K562 (cell line): Measurements from ENCODE around the gene HERC5. TPM values are rescaled to one million over a fixed set of nuclear protein-coding genes. Genes with fewer than 3 reads are reported as not detected.
A peak's percentile ranks its signal among the peaks of the same experiment; 100 is the strongest.

Experiments used
- ATAC-seq: fragments of 200-7000 bp; cut with Tn5 transposase; 3 replicates; pipeline ENCODE4 v1.9.1; 2020; ENCODE audit warnings: moderate library complexity
- BruUV-seq: library from RNA; stranded (reverse); fragments of 400-500 nt; replicated peaks from 2 replicates; lab custom pipeline; 2021; lab: Mats Ljungman, UMichigan
- CTCF ChIA-PET: fragments of 300-600 bp; formaldehyde crosslinking; extraction: SDS; loops from one replicate; lab custom pipeline; 2021; ENCODE audit warnings: low intra/inter-chr PET ratio; lab: Yijun Ruan, JAX
- POLR2A ChIA-PET: fragments of 300-600, 350-650 bp; sonication (Branson Sonifier 250); formaldehyde crosslinking; extraction: SDS; loops from one replicate; lab custom pipeline; 2021; ENCODE audit warnings: antibody characterized with exemption, inconsistent platforms; lab: Yijun Ruan, JAX
- DNase-seq, 4 experiments: peaks; one replicate each; pipeline versions ENCODE4 v3.0.0 to v3.0.0-alpha.2; 2011 to 2018; ENCODE audit warnings: low spot score in 3 of 4, mixed read lengths in 3 of 4; ENCODE audit errors: extremely low read depth in 1 of 4
- FAIRE-seq: peaks from 2 replicates; lab custom pipeline; 2011; peaks lifted over from hg19 to GRCh38; lab: Jason Lieb, UNC
- H2AFZ ChIP-seq: 2 replicates; pipeline ENCODE4 v1.6.0; 2011; ENCODE audit warnings: low read depth, low read length, control low read depth, inconsistent platforms
- H3K27ac ChIP-seq: fragments of 200-600 bp; 3 replicates; pipeline ENCODE4 v1.8.0; 2011; ENCODE audit warnings: low read depth, mild to moderate bottlenecking, control low read depth, inconsistent platforms, low read length, moderate library complexity, mixed read lengths; ENCODE audit errors: extremely low read depth
- H3K27me3 ChIP-seq, 2 experiments: fragments of 300-600 bp in 1 of 2; 2 replicates in 1 of 2; 3 replicates in 1 of 2; pipeline versions ENCODE4 v1.6.0 to v1.8.0; 2011; ENCODE audit warnings: inconsistent platforms in 2 of 2, low read length in 2 of 2, mild to moderate bottlenecking in 1 of 2, mixed read lengths in 1 of 2, moderate library complexity in 1 of 2; ENCODE audit not compliant: control insufficient read depth in 2 of 2, insufficient read depth in 2 of 2
- H3K36me3 ChIP-seq: fragments of 300-600 bp; 3 replicates; pipeline ENCODE4 v1.8.0; 2011; ENCODE audit warnings: mild to moderate bottlenecking, low read length, inconsistent platforms; ENCODE audit not compliant: control insufficient read depth, insufficient read depth
- H3K4me1 ChIP-seq, 2 experiments: fragments of 200-600 bp in 1 of 2; replicated peaks in 1 of 2; 2 replicates in 1 of 2; 3 replicates in 1 of 2; pipeline versions ENCODE4 v1.5.1 to v1.8.0; 2011; ENCODE audit warnings: inconsistent platforms in 2 of 2, low read length in 2 of 2, mild to moderate bottlenecking in 1 of 2, mixed read lengths in 1 of 2, moderate library complexity in 1 of 2; ENCODE audit not compliant: control insufficient read depth in 2 of 2, insufficient read depth in 2 of 2
- H3K4me2 ChIP-seq: 2 replicates; pipeline ENCODE4 v1.6.1; 2011; ENCODE audit warnings: low read length, control low read depth, inconsistent platforms, mixed read lengths; ENCODE audit not compliant: insufficient read depth
- H3K4me3 ChIP-seq: fragments of 200-600 bp; sonication (generic), shearing (Covaris generic); 2 replicates; pipeline ENCODE4 v1.5.1; 2016; ENCODE audit warnings: control low read depth, inconsistent platforms
- H3K79me2 ChIP-seq: fragments of 200-600 bp; 3 replicates; pipeline ENCODE4 v1.8.0; 2011; ENCODE audit warnings: low read length, inconsistent platforms; ENCODE audit not compliant: control insufficient read depth, insufficient read depth
- H3K9ac ChIP-seq, 2 experiments: 2 replicates each; pipeline versions ENCODE4 v1.6.0 to v1.6.1; 2011; ENCODE audit warnings: low read depth in 2 of 2, low read length in 2 of 2, control low read depth in 1 of 2, inconsistent platforms in 1 of 2, mild to moderate bottlenecking in 1 of 2, mixed read lengths in 1 of 2; ENCODE audit not compliant: insufficient read depth in 1 of 2
- H3K9me1 ChIP-seq: one replicate; pipeline ENCODE4 v1.6.0; 2011; ENCODE audit warnings: inconsistent platforms, mild to moderate bottlenecking, low read length, moderate library complexity; ENCODE audit not compliant: control insufficient read depth, insufficient read depth
- H3K9me3 ChIP-seq: replicated peaks from 2 replicates; pipeline ENCODE4 v1.5.1; 2011; ENCODE audit warnings: low read depth, low read length, inconsistent platforms; ENCODE audit not compliant: control insufficient read depth, insufficient read depth
- H4K20me1 ChIP-seq: replicated peaks from 2 replicates; pipeline ENCODE4 v1.6.1; 2011; ENCODE audit warnings: low read length, inconsistent platforms, mixed read lengths; ENCODE audit not compliant: control insufficient read depth, insufficient read depth
- ATF7 ChIP-seq: fragments of 450-650 bp; IDR thresholded peaks from 2 replicates; pipeline ENCODE4 v1.7.1; 2014; ENCODE audit warnings: mild to moderate bottlenecking, moderate library complexity
- CEBPG ChIP-seq, 3 experiments: fragments of 200-800 bp in 1 of 3; sonication (Bioruptor generic) in 1 of 3; sonication (generic) in 1 of 3; formaldehyde crosslinking in 1 of 3; IDR thresholded peaks in 2 of 3; conservative IDR thresholded peaks in 1 of 3; 2 replicates each; pipeline versions ENCODE4 v1.6.1 to v1.8.0; 2016 to 2022; ENCODE audit warnings: missing compliant biosample characterization in 2 of 3, missing genetic modification characterization in 2 of 3, mild to moderate bottlenecking in 1 of 3, missing genetic modification reagents in 1 of 3
- CGGBP1 ChIP-seq: fragments of 250-450 bp; sonication (Bioruptor Pico); IDR thresholded peaks from 2 replicates; pipeline ENCODE4 v1.9.0; 2021; ENCODE audit warnings: mild to moderate bottlenecking
- COPS2 ChIP-seq: fragments of 450-650 bp; conservative IDR thresholded peaks from 2 replicates; pipeline ENCODE4 v1.6.1; 2016; ENCODE audit warnings: mild to moderate bottlenecking, moderate library complexity
- FOS ChIP-seq: IDR thresholded peaks from 3 replicates; pipeline ENCODE4 v1.6.1; 2011; ENCODE audit not compliant: insufficient read length; ENCODE audit errors: extremely low read depth
- FOXP1 ChIP-seq: sonication (generic); formaldehyde crosslinking; IDR thresholded peaks from 2 replicates; pipeline ENCODE4 v1.8.0; 2022; ENCODE audit warnings: mild to moderate bottlenecking, missing genetic modification reagents
- HIVEP1 ChIP-seq: fragments of 250-450 bp; sonication (Bioruptor Pico); IDR thresholded peaks from 2 replicates; pipeline ENCODE4 v1.4.0; 2020; ENCODE audit warnings: mild to moderate bottlenecking
- JUND ChIP-seq, 2 experiments: IDR thresholded peaks; 2 replicates in 1 of 2; 3 replicates in 1 of 2; pipeline ENCODE4 v1.6.1; 2011; ENCODE audit warnings: borderline replicate concordance in 2 of 2, low read depth in 2 of 2, low read length in 2 of 2, improper control_type of control experiment in 1 of 2, missing biosample characterization in 1 of 2, missing genetic modification characterization in 1 of 2, missing genetic modification reagents in 1 of 2
- KLF10 ChIP-seq: fragments of 250-450 bp; sonication (Bioruptor Pico); IDR thresholded peaks from 2 replicates; pipeline ENCODE4 v1.6.1; 2021; ENCODE audit warnings: matching md5 sums
- MAZ ChIP-seq, 2 experiments: fragments of 450-650 bp in 1 of 2; sonication (generic) in 1 of 2; formaldehyde crosslinking; IDR thresholded peaks in 1 of 2; conservative IDR thresholded peaks in 1 of 2; 2 replicates each; pipeline versions ENCODE4 v1.4.0 to v1.5.0; 2020; ENCODE audit warnings: mild to moderate bottlenecking in 1 of 2, missing genetic modification reagents in 1 of 2
- NFIC ChIP-seq: fragments of 450-650 bp; IDR thresholded peaks from 2 replicates; pipeline ENCODE4 v1.6.1; 2017; ENCODE audit warnings: mild to moderate bottlenecking, inconsistent platforms
- NFYB ChIP-seq: IDR thresholded peaks from 2 replicates; pipeline ENCODE4 v1.6.1; 2011; ENCODE audit warnings: mild to moderate bottlenecking, moderate library complexity; ENCODE audit not compliant: insufficient read length; ENCODE audit errors: extremely low read depth
- RFX1 ChIP-seq: fragments of 450-650 bp; IDR thresholded peaks from 2 replicates; pipeline ENCODE4 v1.6.1; 2016; ENCODE audit warnings: mild to moderate bottlenecking, moderate library complexity
- TFAM ChIP-seq: fragments of 250-450 bp; sonication (Bioruptor Pico); conservative IDR thresholded peaks from 2 replicates; pipeline ENCODE4 v1.5.0; 2021; ENCODE audit warnings: mild to moderate bottlenecking, moderate library complexity
- TSC22D4 ChIP-seq: fragments of 450-650 bp; IDR thresholded peaks from 2 replicates; pipeline ENCODE4 v1.6.1; 2016; ENCODE audit warnings: missing genetic modification characterization, missing biosample characterization, control low read depth
- ZNF224 ChIP-seq: sonication (generic); formaldehyde crosslinking; IDR thresholded peaks from 2 replicates; pipeline ENCODE4 v1.8.0; 2022; ENCODE audit warnings: mild to moderate bottlenecking, missing genetic modification reagents
- WGBS: fragments of 100-300 bp; shearing (Covaris generic); methylation state at CpG from one replicate; pipeline ENCODE4 v1.1.6; 2016; ENCODE audit warnings: low coverage, mixed read lengths; ENCODE audit not compliant: insufficient coverage; ENCODE audit errors: missing lambda C conversion rate; 5-methylcytosine and 5-hydroxymethylcytosine counted together
- in situ Hi-C: fragments of 300-500 bp; cut with MboI; formaldehyde crosslinking; loops from 4 replicates; pipeline ENCODE4 v1.15.0; 2018; ENCODE audit warnings: inconsistent platforms, mixed read lengths
- intact Hi-C: fragments of 100-400 bp; cut with micrococcal nuclease; formaldehyde crosslinking; loops from 2 replicates; pipeline ENCODE4 v1.14.2; 2022
- polyA plus RNA-seq, 8 experiments: library from polyadenylated mRNA; depleted of rRNA in 4 of 8; stranded (reverse) in 5 of 8; unstranded in 3 of 8; fragments of >200 nt; fragmentation: Nextera tagmentation in 2 of 8; fragmentation: Illumina TruSeq in 1 of 8; extraction: Ambion mirVana in 2 of 8; extraction: Trizol in 1 of 8; gene quantifications; 2 replicates each; pipeline versions ENCODE4 v1.2.1 to v1.2.3, GENCODE V29; 2011 to 2014; ENCODE audit warnings: inconsistent platforms in 1 of 8, missing spikeins in 1 of 8
- total RNA-seq, 7 experiments: library from RNA; depleted of rRNA in 6 of 7; stranded (reverse); fragments of >200 nt in 6 of 7; fragmentation: Illumina TruSeq in 2 of 7; extraction: Trizol in 2 of 7; gene quantifications; 2 replicates each; pipeline versions ENCODE4 v1.2.1 to v1.2.3, GENCODE V29; 2011 to 2021; ENCODE audit warnings: low replicate concordance in 1 of 7

The HERC5 gene
- total and polyA plus RNA-seq, 9 of the 15 experiments (the other 6 are each of a cell fraction or from before 2014, with no cell fraction given), result 0.18 TPM; not detected in 8

GRCh38 chr4:88451205-88451604, 5.7 kb upstream of the HERC5 start:
- Histone ChIP-seq H3K9me1 (no peaks in the 10 kb centered on the region), H3K4me1 (no peaks in the 10 kb centered on the region), H3K27me3 (peaks cover 0 to 6% of the 10 kb centered on the region in 2 experiments; a peak in 3 of 5 replicates), H3K36me3 (no peaks in the 10 kb centered on the region), H3K9ac (no peak overlapping the region), H3K27ac (no peak overlapping the region), H3K9me3 (no peaks in the 10 kb centered on the region), H3K4me2 (no peak overlapping the region), H4K20me1 (no peaks in the 10 kb centered on the region)
- BruUV-seq, result no TSS peak
- no peak for FAIRE-seq
- POLR2A ChIA-PET, result interaction anchor here (0.6 kb wide), 1 partner anchor 33 kb away, joined by 3 read pairs; no protein-coding TSS in a partner anchor
- no peak for DNase-seq
- WGBS, result 0% methylated on average over 2 of the region's 2 CpGs
- TF ChIP-seq JUND (IDR thresholded peaks at IDR 0.05; ENCODE audit: borderline replicate concordance, low read depth, low read length), result no peak
- TF ChIP-seq JUND (tag; IDR thresholded peaks at IDR 0.05; ENCODE audit: borderline replicate concordance, low read depth, low read length), result no peak
- TF ChIP-seq CEBPG (CRISPR knock-in tag; IDR thresholded peaks at IDR 0.05), result no peak
- TF ChIP-seq CEBPG (tag; conservative IDR thresholded peaks at IDR 0.05 in 1 of 2, IDR thresholded peaks at IDR 0.05 in 1 of 2), result no peak
- TF ChIP-seq FOS, result no peak
- TF ChIP-seq COPS2, result no peak
- TF ChIP-seq, all 486 proteins: peak for 0
- Histone ChIP-seq H3K4me3 (no peak overlapping the region), H2AFZ (no peak overlapping the region), H3K79me2 (no peaks in the 10 kb centered on the region)
- no peak for ATAC-seq
- intact Hi-C loops (loop anchor here (5.0 kb wide), 1 partner anchor 61 kb away; no protein-coding TSS in a partner anchor), in situ Hi-C loops (no loop called here)
- CTCF ChIA-PET, result no interaction called here

- Histone ChIP-seq H3K4me2 (no peak overlapping the region), H3K36me3 (no peaks in the 10 kb centered on the region), H3K4me3 (no peak overlapping the region), H3K9me3 (no peaks in the 10 kb centered on the region), H2AFZ (no peak overlapping the region), H3K4me1 (peaks cover 0 to 9% of the 10 kb centered on the region in 2 experiments; a peak in 2 of 5 replicates), H3K27me3 (peaks cover 0 to 6% of the 10 kb centered on the region in 2 experiments; a peak in 3 of 5 replicates), H3K9ac (no peak overlapping the region), H3K79me2 (no peaks in the 10 kb centered on the region), H3K27ac (no peak overlapping the region), H3K9me1 (no peaks in the 10 kb centered on the region), H4K20me1 (no peaks in the 10 kb centered on the region)
- POLR2A ChIA-PET, result no interaction called here
- FAIRE-seq (no peak), ATAC-seq (no peak), DNase-seq (peak in 1 of 4 experiments; percentile 15)
- intact Hi-C loops (loop anchor here (5.0 kb wide), 1 partner anchor 59 kb away; no protein-coding TSS in a partner anchor), in situ Hi-C loops (no loop called here)
- CTCF ChIA-PET, result no interaction called here
- BruUV-seq, result no TSS peak
- WGBS, result 6% methylated on average over 2 of the region's 2 CpGs
- TF ChIP-seq CGGBP1 (CRISPR knock-in tag), result no peak
- peak; percentile 47 for TF ChIP-seq NFIC
- peak; percentile 23 for TF ChIP-seq NFYB
- no peak for TF ChIP-seq KLF10 (CRISPR knock-in tag)
- no peak for TF ChIP-seq ZNF224 (CRISPR knock-in tag)
- TF ChIP-seq FOXP1 (CRISPR knock-in tag), result no peak
- TF ChIP-seq MAZ (CRISPR knock-in tag; conservative IDR thresholded peaks at IDR 0.05 in 1 of 2, IDR thresholded peaks at IDR 0.05 in 1 of 2), result no peak
- no peak for TF ChIP-seq ATF7
- TF ChIP-seq TSC22D4, result no peak
- no peak for TF ChIP-seq RFX1
- no peak for TF ChIP-seq TFAM (CRISPR knock-in tag)
- TF ChIP-seq HIVEP1 (CRISPR knock-in tag), result no peak
Measured at GRCh38 chr4:88452912-88453311, 4.0 kb upstream of the HERC5 start.
